ENCODE data around the gene ZNF516.
A peak's percentile ranks its signal among the peaks of the same experiment; 100 is the strongest.

Gene ZNF516

DNA sequence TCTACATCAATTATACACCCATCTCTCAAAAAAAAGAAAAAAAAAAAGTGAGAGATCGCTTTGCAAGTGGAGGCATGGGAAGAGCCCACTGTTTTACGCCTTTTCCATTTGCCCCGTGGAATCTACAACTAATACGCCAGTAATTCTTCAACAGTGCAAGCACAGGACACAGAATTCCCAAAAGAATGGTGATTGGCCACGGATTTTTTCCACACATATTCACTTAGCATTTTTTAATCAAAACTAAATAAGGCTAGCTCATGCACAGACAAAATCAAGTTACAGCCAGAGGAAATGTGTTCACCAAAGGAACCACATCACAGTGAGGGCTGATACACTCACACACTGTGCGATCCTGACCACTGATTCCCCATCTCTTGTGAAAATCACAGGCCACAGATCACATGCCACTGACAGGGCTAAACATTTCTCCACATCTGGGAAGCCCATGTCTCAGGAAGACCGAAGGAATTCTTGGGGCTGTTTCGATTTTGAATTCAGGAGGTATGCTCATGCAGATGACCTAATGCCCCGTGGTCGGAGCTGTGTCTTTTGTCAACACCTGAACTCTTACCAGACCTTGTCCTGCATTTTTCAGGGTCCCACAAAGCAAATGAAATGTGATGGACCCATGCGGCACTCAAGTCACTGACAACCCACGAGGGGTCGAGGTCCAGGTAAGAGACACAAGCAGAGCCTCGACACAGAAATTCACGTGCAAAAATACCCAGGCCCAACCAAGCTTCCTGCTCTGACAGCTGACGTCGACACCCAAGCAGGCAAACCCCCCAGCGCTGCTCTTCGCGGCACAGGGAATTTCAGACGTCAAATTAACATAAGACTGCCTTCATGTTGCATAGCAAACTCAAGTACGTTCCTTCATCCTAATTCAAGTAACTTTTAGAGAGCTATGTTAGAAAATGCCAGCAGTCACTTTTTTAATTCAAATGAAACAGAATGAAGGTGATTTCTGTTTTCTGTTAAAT lies 69.6 kb downstream of the ZNF516 start:
- no peak overlapping the region for H3K4me3 ChIP-seq
- TF ChIP-seq, protein P1, sequence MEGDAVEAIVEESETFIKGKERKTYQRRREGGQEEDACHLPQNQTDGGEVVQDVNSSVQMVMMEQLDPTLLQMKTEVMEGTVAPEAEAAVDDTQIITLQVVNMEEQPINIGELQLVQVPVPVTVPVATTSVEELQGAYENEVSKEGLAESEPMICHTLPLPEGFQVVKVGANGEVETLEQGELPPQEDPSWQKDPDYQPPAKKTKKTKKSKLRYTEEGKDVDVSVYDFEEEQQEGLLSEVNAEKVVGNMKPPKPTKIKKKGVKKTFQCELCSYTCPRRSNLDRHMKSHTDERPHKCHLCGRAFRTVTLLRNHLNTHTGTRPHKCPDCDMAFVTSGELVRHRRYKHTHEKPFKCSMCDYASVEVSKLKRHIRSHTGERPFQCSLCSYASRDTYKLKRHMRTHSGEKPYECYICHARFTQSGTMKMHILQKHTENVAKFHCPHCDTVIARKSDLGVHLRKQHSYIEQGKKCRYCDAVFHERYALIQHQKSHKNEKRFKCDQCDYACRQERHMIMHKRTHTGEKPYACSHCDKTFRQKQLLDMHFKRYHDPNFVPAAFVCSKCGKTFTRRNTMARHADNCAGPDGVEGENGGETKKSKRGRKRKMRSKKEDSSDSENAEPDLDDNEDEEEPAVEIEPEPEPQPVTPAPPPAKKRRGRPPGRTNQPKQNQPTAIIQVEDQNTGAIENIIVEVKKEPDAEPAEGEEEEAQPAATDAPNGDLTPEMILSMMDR (IDR thresholded peaks at IDR 0.05) = no peak
- no peak overlapping the region for H3K27ac ChIP-seq
- DNase-seq (ENCODE audit: low spot score) = no peak

DNA sequence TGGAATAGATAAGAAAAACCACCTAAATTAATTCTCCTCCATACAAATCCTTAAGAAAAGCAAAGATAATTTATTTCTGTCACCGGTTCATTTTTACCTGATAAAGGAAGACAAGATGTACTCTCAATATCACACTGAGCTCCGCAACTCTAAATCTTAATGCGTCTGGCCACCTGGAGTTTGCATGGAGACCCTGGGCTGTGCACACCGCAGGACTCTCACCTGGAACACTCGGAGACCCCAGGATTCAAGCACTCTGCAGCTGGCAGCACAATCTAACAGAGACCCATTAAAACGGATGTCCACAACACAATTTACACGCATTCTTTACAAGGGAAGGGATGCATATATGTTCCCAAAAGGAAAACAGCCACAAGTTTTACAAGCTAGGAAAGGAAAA lies 72.2 kb downstream of the ZNF516 start:
- TF ChIP-seq, protein P1 (IDR thresholded peaks at IDR 0.05) = no peak
- no peak overlapping the region for H3K4me3 ChIP-seq
- no peak for DNase-seq (ENCODE audit: low spot score)
- H3K27ac ChIP-seq = no peak overlapping the region

DNA sequence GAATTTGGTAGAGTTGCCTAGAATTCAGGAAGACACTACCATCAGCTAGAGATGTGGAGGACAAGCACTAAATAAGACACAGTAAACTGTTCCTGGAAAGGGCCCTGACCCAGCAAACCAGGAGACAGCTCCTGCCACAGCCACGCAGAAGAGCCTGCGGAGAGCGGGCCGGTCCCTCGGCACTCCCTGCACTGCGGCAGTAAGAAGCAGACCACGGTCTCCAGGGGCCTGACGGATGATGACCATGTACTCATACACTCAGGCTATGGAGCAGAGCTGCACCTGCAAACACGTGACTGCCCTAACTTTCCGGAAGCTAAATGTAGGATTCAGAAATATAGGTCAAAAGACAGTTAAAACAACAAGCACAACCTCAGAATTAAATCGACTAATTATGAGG lies 72.9 kb downstream of the ZNF516 start:
- no peak overlapping the region for H3K27ac ChIP-seq
- TF ChIP-seq, protein P1 (IDR thresholded peaks at IDR 0.05) = no peak
- no peak for DNase-seq (ENCODE audit: low spot score)
- no peak overlapping the region for H3K4me3 ChIP-seq

DNA sequence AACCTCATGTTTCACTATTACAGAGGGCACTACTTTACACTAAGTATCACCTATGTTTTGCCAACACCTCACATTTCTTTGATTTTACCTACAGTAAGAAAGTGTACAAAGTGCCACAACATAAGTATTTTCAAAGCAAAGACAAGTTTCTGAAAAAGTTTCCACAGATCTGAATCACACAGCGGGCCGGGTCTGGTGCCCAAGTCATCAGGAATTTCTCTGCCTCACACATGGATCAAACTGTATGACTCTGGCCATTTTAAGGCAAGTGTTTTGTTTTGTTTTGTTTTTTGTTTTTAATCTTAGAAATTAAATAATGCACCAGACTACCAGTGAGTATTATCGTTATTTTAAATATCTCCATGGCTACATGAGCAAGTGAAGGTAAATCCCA lies 73.4 kb downstream of the ZNF516 start:
- TF ChIP-seq, protein P1 (IDR thresholded peaks at IDR 0.05) = no peak
- Histone ChIP-seq H3K4me3 (no peak overlapping the region), H3K27ac (no peak overlapping the region)
- no peak for DNase-seq (ENCODE audit: low spot score)

DNA sequence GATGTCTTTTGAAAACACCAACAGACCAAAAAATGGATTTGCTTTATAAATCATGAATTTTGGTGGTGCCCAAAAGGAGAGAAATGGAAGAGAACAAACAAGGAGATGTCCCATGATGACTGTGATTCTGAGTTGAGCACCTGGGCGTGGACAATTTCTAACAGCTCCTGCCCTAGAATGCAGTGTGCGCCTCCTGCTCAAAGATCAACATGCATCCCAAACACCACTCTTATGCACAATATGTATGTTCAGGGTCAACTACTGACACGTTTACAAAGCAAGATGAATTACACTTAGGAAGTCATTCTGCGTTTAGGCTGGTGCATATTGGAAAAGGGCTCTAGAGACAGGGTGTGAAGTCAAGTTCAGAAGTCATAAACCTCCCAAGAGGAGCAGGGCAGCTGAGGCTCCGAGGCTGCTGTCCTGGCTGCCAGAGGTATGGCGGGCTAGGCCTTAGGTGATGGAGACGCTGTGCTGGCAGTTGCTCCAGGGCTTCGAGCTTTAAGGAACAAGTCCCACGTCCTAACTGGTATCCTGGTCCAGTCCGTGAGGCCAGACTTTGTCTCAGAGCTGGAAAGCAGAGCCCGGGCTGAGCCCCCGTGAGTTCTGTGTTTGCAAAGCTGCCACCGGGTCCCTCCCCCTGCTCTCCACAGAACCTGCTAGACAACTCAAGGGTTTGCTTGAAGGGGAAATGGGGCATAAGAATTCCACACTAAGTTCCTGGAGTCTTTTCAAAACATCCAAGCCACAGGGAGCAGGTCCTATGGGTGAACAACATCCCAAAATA lies 74.0 kb downstream of the ZNF516 start:
- DNase-seq (ENCODE audit: low spot score) = no peak
- no peak overlapping the region for H3K4me3 ChIP-seq
- TF ChIP-seq, protein P1 (IDR thresholded peaks at IDR 0.05) = no peak
- no peak overlapping the region for H3K27ac ChIP-seq

DNA sequence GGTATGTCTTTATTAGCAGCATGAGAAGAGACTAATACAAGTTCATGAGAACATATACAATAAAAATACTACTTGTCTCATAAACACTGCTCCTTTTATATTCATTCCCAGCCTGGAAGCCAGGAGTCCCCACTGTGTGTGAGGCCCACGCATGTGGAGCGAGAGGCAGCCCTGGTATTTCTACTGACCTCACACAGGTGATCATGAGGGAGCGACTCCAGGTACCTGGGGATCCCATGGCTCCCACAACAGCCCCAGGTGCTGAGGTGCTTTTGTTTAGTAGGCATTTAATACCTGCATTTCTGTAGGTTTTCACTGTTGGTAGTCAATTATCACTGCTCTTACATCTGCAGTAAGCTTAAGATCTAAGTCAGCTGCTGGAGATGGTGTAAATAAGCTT lies 75.2 kb downstream of the ZNF516 start:
- peak; percentile 17 for DNase-seq (ENCODE audit: low spot score)
- no peak overlapping the region for H3K4me3 ChIP-seq
- TF ChIP-seq, protein P1 (IDR thresholded peaks at IDR 0.05) = no peak
- H3K27ac ChIP-seq = no peak overlapping the region
